GM18873 (cell line): ENCODE data around the gene TMEM88.

Source experiments
- ATAC-seq: cut with Tn5 transposase; IDR thresholded peaks from one replicate; pipeline ENCODE4 v1.9.1; 2021; ENCODE audit warnings: mild to moderate bottlenecking, moderate library complexity, moderate number of reproducible peaks; ENCODE audit not compliant: unreplicated experiment, low FRiP score

TMEM88 gene

DNA sequence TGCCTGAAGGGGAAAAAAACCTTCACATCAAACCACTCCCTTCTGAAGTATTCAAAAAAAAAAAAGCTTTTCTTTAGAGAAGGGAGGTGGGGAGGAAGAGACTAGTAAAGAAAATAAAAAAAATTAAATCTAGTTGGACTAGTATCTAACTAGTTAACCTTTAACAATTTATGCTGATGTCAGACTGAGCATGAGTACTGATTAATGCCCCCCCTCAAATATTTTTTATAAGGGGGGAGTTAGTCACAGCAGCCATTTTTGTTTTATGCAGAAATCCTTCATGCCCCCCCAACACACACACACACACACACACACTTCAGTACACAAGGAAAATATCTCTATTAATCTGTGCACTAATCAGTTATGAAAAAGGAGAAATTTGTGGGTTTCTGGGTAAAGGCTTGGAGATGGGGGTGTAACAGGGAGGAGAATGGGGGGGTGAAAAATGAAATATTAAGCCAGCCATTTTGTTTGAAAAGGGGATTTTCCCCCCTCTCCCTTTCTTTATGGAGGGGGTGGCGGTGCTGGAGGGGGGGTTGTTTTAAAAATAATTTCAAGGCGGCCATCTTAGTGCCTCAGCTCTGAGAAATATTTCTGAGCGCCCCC lies 29.0 kb downstream of the TMEM88 start:
- no peak for ATAC-seq

DNA sequence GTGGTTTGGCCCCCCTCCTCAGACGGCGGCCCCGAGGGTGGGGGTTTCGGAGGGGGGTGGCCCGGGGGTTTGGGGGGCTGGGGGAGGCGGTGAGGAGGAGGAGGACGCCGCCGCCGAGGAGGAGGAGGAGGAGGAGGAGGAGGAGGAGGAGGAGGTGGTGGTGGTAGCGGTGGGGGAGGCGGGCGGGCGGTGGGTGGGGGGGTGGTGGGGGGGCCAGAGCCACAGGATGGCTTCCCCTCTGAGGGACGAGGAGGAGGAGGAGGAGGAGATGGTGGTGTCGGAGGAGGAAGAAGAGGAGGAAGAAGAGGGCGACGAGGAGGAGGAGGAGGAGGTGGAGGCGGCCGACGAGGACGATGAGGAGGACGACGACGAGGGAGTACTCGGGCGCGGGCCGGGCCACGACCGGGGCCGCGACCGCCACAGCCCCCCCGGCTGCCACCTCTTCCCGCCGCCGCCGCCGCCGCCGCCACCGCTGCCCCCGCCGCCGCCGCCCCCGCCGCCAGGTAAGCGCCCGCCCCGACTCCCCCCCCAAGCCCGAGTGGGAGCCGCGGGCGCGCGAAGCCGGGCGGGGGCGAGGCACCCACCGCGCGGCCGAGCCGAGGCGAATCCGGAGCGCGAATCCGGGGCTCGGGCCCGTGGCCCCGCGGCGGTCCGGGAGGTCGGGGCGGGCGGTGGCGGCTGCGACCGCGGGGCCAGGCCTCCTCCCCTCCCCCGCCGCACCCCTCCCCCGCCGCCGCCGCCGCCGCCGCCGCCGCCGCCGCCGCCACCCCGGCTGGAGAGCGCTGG lies 29.9 kb downstream of the TMEM88 start:
- ATAC-seq, result no peak

DNA sequence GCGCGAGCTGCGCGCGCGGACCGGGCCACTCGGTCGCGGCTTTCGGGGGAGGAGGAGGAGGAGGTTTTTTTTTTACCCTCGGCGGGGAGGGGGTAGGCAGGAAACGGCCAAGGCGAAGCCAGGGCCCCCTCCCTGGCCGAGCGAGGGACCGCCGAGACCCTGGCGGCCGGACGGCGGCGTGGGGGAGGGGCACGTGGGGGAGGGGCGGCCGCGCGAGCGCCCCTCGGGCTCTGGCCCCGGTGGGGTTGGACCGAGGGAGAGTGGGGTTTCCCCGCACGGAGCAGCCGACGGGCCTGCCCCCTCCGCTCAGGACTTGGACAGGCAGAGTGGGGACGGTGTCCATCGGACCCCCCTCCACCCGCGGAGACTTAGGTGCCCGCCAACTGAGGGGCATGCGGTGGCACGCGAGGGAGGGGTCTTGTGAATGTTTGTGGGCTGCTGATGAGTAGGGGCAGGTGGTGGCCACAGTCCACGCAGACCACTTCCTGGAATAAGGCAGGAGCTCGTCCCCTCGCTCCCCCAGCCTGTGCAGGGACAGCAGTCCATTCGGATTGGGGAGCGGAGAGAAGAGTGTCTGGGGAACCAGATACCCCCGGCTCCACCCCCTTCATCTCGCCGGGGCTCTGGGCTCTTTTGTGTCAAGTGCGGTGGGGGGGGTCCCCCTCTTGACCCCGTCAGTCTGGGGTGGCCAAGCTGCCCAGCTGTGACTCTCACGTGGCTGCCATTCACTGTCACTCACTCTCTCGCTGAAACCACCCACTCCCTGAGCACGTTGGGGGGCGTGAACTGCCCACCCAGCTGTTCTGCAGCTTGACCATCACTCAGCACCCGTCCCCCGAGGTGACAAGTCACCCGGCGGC lies 30.7 kb downstream of the TMEM88 start:
- no peak for ATAC-seq

DNA sequence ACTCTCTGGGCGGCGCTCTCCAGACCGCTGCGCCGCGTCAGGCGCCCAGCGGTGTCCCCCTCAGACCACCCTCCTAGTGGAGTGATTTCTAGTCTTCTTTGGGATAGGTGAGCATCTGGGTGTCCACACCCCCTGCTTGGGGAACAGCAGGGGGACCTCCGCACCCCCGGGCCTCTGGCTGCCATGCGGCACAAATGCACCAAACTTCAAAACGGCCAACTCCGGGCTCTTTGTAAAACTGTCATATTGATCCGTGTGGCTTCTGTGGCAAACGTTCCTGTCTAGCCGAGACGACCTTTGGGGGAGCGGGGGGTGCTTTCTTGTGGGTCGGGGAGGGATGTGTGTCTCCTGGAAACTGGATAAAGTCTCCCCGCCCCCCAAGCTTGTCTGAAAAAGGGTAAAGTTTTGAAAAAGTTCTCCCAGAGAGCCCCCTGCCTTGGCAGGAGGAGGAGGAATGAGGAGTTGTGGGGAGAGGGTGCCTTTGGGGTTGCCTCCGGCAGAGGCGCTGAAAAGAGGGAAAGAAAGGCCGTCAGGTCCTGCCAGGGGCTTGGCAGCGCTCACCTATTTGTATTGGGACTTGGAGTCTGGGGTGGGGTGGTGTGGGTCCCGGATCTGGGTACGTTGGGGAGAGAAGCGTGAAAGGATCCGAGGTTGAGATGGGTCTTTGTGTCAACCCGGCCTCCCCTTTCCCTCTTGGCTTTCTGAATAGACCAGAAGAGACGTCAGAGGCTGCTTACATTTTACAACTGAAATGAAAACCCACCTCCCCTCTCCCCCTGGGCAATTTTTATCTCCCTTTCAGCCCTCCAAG lies 31.6 kb downstream of the TMEM88 start:
- ATAC-seq, result no peak

DNA sequence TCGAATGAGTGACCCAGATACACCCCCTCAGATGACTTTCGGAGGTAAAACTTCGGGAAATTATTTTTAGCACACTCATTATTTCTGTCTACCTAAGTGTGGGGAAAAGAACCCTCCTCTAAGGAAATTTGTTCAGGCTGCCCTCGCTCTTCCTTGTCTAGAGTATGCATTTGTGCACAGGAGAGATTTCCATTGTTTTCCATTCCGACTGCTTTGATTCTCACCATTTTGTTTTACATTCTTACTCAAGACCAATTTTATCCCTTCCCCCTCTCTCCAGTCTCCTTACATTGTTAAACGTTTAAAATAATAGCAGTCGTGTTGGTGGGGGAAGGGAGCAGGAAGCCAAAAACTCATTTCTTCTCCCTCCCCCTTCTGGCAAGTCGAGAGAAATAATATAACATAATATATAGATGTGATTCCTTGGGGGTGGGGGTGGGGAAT lies 32.2 kb downstream of the TMEM88 start:
- ATAC-seq, result no peak

DNA sequence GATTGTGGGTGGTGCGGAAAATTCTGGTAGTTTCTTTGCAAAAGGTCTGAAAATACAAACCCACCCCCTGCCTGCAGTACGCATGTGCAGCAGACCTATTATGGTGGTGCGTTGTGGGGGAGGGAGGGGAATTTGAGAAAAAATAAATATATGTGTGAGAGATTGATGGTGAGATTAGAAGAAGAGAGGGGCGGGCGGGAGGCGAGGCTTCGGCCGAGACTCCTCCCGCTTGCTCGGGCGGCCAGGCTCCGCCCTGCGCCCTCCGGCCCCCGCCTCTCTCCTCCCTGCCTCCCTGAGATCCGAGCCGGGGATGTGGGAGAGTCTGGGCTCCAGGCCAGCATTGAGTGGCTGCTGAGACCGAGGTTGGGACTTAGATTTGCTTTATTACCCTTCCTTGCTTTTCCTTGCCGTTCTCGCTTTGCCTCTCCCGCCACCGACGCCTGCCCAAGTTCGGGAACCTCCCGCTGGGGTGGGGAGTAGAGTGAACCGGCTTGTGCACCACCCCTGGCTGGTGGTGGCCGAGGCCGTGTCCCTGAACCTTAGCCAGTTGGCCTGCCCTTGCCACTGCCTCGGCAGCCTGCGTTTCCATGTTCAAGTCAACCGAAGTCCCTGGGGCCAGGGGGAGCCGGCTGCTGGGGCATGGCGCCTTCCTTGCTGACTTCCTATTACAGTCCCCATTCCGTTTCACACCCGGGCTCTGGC lies 32.8 kb downstream of the TMEM88 start:
- no peak for ATAC-seq

DNA sequence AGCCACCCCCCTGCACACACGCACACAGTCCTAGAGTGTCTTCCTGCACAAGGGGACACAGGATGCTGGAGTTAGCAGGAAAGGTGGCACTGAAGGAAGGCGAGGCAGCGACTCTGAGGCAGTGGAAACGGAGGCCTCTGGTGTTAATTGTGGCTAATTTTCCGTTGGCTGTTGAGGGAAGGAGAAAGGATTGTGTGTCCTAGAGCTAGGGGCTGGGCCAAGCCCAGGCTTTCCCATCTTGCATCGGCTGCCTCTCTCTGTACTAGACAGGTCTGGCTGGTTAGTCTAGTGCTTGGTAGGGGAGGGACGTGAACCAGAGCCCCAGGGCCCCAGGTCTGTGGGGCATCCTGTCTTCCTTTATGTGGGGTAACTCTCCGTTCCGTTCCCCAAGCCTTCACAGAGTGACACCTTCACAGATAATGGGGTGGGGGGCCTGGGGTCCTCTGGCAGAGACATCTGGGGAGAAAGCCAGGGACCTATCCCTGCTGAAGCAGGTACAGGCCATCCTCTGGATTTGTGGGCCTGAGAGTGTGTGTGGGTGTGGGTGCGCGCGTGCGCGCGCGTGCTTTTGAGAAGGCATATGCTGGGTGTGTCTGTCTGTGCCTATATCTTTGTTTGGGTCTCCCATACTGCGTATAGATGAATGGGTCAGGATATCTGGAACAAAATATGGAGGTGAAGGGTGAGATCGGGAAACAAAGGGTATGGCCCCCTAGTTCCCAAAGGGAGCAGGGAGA lies 33.5 kb downstream of the TMEM88 start, which contains the start of gene CHD3:
TSS of gene CHD3 (plus strand) at position 606 of the 737 bp plus-strand sequence. CDS start 212 bp downstream, outside the sequence.
- no peak for ATAC-seq

DNA sequence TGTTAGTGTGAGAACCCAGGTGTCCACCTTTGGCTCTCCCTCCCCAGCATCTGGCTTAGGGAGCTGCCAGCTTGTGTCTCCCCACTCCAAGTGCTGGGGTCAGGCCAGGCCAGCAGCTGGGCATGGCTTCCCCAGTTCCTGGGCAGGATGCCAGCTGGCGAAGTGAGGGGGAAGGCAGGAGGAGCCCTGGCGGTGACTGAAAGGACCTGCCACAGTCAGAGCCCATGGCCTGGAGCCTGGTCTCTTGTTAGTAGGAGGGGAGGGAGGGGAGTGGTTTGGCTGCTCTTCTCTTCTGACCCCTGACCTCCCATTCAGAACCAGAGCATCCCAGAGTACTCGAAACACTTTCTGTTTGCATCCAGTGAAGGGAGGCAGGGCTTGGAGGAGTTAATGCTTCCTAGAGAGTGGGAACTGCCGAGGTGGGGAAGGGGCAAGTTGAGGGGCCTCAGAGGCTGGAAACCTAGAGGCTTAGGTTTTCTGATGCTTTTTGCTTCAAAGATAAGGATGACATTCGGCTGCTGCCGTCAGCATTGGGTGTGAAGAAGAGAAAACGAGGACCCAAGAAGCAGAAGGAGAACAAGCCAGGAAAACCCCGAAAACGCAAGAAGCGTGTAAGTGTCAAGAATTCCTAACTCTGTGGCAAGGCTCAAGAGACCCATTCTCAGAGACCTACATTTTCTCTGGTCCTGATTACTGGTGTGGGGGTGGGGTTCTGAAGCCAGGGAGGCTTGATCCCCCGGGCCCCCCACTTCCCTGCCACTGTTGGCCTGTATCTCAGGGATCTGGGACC lies 34.5 kb downstream of the TMEM88 start:
- no peak for ATAC-seq

DNA sequence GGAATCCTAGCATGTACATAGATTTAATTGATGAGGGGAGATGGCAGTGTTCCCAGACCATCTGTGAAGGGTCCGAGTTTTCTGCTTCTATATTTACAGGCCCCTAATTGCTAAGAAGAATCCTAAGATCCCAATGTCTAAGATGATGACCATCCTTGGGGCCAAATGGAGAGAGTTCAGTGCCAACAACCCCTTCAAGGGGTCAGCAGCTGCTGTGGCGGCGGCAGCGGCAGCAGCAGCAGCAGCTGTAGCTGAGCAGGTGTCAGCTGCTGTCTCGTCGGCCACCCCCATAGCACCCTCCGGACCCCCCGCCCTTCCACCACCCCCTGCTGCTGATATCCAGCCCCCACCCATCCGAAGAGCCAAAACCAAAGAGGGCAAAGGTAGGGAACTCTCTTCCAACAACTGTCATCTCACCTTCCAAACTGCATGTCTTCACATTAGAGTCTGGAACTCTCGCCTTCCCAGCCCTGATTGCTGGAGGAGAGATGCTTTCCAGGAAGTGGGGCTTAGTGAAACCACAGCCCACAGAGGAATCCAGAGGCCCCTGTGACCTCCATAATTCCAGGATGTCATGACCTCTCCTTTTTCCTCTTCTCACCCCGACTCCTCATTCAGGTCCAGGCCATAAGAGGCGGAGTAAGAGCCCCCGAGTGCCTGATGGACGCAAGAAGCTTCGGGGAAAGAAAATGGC lies 38.5 kb downstream of the TMEM88 start:
- ATAC-seq, result no peak

DNA sequence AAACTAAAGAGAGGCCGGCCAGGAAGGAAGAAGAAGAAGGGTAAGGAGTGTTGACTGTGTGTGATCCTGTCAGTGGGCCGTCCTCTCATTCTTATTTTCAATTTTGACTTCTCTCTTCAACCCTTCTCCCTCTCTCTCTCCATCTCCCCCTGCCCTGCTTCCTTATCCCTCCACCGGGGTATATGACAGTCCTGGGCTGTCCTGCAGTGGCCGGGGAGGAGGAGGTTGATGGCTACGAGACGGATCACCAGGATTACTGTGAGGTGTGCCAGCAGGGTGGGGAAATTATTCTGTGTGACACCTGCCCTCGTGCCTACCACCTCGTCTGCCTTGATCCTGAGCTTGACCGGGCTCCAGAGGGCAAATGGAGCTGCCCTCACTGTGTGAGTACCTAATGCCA lies 39.4 kb downstream of the TMEM88 start:
- no peak for ATAC-seq

DNA sequence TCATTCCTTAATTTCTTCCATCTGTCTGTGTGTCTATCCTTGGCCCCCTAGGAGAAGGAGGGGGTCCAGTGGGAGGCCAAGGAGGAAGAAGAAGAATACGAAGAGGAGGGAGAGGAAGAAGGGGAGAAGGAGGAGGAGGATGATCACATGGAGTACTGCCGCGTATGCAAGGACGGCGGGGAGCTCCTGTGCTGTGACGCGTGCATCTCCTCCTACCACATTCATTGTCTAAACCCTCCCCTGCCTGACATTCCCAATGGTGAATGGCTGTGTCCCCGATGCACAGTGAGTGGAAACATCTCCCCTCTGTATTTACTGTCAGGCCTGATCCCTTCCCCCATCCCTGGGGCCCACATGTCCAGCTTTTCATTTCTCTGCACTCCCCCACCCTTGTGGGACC lies 40.0 kb downstream of the TMEM88 start:
- ATAC-seq, result no peak

- ATAC-seq, result no peak
Observed at GRCh38 chr17:7897090-7897489, 42.2 kb downstream of the TMEM88 start.

- no peak for ATAC-seq
Observed at GRCh38 chr17:7897773-7898172, 42.9 kb downstream of the TMEM88 start.

DNA sequence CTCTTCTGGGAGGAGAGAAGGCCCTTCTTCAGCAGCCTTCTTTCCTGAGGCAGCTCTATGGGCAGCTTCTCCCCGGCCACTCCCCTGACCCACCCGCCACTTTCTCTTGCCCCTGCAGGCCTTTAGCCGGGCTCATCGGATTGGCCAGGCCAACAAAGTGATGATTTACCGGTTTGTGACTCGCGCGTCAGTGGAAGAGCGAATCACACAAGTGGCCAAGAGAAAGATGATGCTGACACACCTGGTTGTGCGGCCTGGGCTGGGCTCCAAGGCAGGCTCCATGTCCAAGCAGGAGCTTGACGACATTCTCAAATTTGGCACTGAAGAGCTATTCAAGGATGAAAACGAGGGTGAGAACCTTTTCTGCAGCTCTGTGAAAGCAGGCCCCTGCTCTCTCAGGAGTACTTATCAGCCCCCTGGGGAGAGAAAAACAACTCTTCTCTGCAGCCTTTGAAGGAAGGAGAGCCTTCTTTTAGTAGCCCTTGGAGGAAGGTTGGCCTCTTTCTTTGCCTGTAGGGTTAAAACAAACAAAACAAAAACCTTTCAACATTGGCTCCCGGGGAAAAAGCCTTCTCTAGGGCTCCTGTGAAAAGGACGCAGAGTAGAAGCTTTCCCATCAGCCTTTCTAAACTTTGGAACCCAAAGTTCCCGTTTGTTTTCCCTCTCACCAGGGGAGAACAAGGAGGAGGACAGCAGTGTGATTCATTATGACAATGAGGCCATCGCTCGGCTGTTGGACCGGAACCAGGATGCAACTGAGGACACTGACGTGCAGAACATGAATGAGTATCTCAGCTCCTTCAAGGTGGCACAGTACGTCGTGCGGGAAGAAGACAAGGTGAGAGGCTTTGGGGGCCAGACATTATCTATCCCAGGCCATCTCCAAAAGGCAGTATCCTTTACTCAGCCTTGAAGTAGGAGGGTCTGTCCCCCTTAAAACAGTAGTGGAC lies 48.6 kb downstream of the TMEM88 start:
- ATAC-seq, result no peak
